ENCODE data around the gene CCL16. TPM values are rescaled to one million over a fixed set of nuclear protein-coding genes. Genes with fewer than 3 reads are reported as not detected.

Gene CCL16
- total RNA-seq, 1 donor from 2014 or later = not detected

GRCh38 chr17:36011201-36011600 is 29.9 kb upstream of the CCL16 start:
- H3K36me3 ChIP-seq (ENCODE audit: insufficient read depth, low read length) = no peaks in the 10 kb centered on the region
- H2AFZ ChIP-seq (ENCODE audit: low read depth, low read length) = no peak overlapping the region
- no peak for FAIRE-seq
- Mint-ChIP-seq H3K27ac (ENCODE audit: unreplicated experiment) (no peak overlapping the region), H3K4me3 (ENCODE audit: unreplicated experiment) (no peak overlapping the region), H3K36me3 (ENCODE audit: low read depth, unreplicated experiment) (no peaks in the 10 kb centered on the region), H3K9me3 (ENCODE audit: unreplicated experiment) (peaks cover 12% of the 10 kb centered on the region), H3K4me1 (ENCODE audit: low read depth, unreplicated experiment) (no peaks in the 10 kb centered on the region), H3K27me3 (ENCODE audit: low read depth, unreplicated experiment) (peaks cover 23% of the 10 kb centered on the region)
- H3K4me1 ChIP-seq (ENCODE audit: insufficient read depth, low read length) = no peaks in the 10 kb centered on the region
- no peak overlapping the region for H3K27ac ChIP-seq (ENCODE audit: low read depth, low read length)
- H3K4me3 ChIP-seq (ENCODE audit: insufficient read depth, low read depth, low read length) = no peak overlapping the region
- H3K9me3 ChIP-seq (ENCODE audit: insufficient read depth, low read depth, low read length) = no peaks in the 10 kb centered on the region
- H3K9ac ChIP-seq (ENCODE audit: low read length) = no peak overlapping the region
- TF ChIP-seq CTCF (IDR thresholded peaks at IDR 0.05; ENCODE audit: insufficient read depth, low read depth, low read length) (no peak), EZH2 (IDR thresholded peaks at IDR 0.05; ENCODE audit: insufficient read depth, low read length) (no peak)
- no peaks in the 10 kb centered on the region for H4K20me1 ChIP-seq (ENCODE audit: insufficient read depth, low read length)
- no peaks in the 10 kb centered on the region for H3K27me3 ChIP-seq (ENCODE audit: insufficient read depth, low read length)
- no peak overlapping the region for H3K4me2 ChIP-seq (ENCODE audit: low read length)
- H3K79me2 ChIP-seq (ENCODE audit: insufficient read depth, low read length) = no peaks in the 10 kb centered on the region
- no peak for DNase-seq (ENCODE audit: low read depth)

- TF ChIP-seq CTCF (IDR thresholded peaks at IDR 0.05; ENCODE audit: insufficient read depth, low read depth, low read length) = peak; percentile 23
- no peak for TF ChIP-seq EZH2 (IDR thresholded peaks at IDR 0.05; ENCODE audit: insufficient read depth, low read length)
These were observed 27.8 kb upstream of the CCL16 start for GRCh38 chr17:36008998-36009665.

GRCh38 chr17:36004594-36005108 is 23.4 kb upstream of the CCL16 start:
- Histone ChIP-seq H4K20me1 (ENCODE audit: insufficient read depth, low read length) (no peaks in the 10 kb centered on the region), H3K4me3 (ENCODE audit: insufficient read depth, low read depth, low read length) (no peak overlapping the region), H3K9ac (ENCODE audit: low read length) (no peak overlapping the region), H3K4me2 (ENCODE audit: low read length) (no peak overlapping the region), H3K27ac (ENCODE audit: low read depth, low read length) (no peak overlapping the region), H3K79me2 (ENCODE audit: insufficient read depth, low read length) (no peaks in the 10 kb centered on the region), H2AFZ (ENCODE audit: low read depth, low read length) (no peak overlapping the region), H3K36me3 (ENCODE audit: insufficient read depth, low read length) (no peaks in the 10 kb centered on the region), H3K9me3 (ENCODE audit: insufficient read depth, low read depth, low read length) (no peaks in the 10 kb centered on the region), H3K4me1 (ENCODE audit: insufficient read depth, low read length) (no peaks in the 10 kb centered on the region), H3K27me3 (ENCODE audit: insufficient read depth, low read length) (no peaks in the 10 kb centered on the region)
- no peak for DNase-seq (ENCODE audit: low read depth)
- H3K36me3 Mint-ChIP-seq (ENCODE audit: low read depth, unreplicated experiment) = no peaks in the 10 kb centered on the region
- H3K27ac Mint-ChIP-seq (ENCODE audit: unreplicated experiment) = no peak overlapping the region
- TF ChIP-seq EZH2 (IDR thresholded peaks at IDR 0.05; ENCODE audit: insufficient read depth, low read length) = no peak
- peaks cover 1% of the 10 kb centered on the region for H3K27me3 Mint-ChIP-seq (ENCODE audit: low read depth, unreplicated experiment)
- no peak for FAIRE-seq
- H3K4me1 Mint-ChIP-seq (ENCODE audit: low read depth, unreplicated experiment) = no peaks in the 10 kb centered on the region
- peaks cover 5% of the 10 kb centered on the region for H3K9me3 Mint-ChIP-seq (ENCODE audit: unreplicated experiment)
- H3K4me3 Mint-ChIP-seq (ENCODE audit: unreplicated experiment) = no peak overlapping the region

More at GRCh38 chr17:36008998-36009665, 27.8 kb upstream of the CCL16 start:
- no peaks in the 10 kb centered on the region for H3K4me1 Mint-ChIP-seq (ENCODE audit: low read depth, unreplicated experiment)
- Histone ChIP-seq H3K36me3 (ENCODE audit: insufficient read depth, low read length) (no peaks in the 10 kb centered on the region), H4K20me1 (ENCODE audit: insufficient read depth, low read length) (no peaks in the 10 kb centered on the region), H3K4me3 (ENCODE audit: insufficient read depth, low read depth, low read length) (no peak overlapping the region), H3K4me1 (ENCODE audit: insufficient read depth, low read length) (no peaks in the 10 kb centered on the region), H2AFZ (ENCODE audit: low read depth, low read length) (no peak overlapping the region), H3K27me3 (ENCODE audit: insufficient read depth, low read length) (no peaks in the 10 kb centered on the region), H3K9ac (ENCODE audit: low read length) (no peak overlapping the region), H3K79me2 (ENCODE audit: insufficient read depth, low read length) (no peaks in the 10 kb centered on the region), H3K27ac (ENCODE audit: low read depth, low read length) (no peak overlapping the region), H3K4me2 (ENCODE audit: low read length) (no peak overlapping the region), H3K9me3 (ENCODE audit: insufficient read depth, low read depth, low read length) (no peaks in the 10 kb centered on the region)
- no peaks in the 10 kb centered on the region for H3K36me3 Mint-ChIP-seq (ENCODE audit: low read depth, unreplicated experiment)
- no peak overlapping the region for H3K27ac Mint-ChIP-seq (ENCODE audit: unreplicated experiment)
- DNase-seq (ENCODE audit: low read depth) (no peak), FAIRE-seq (no peak)
- peaks cover 12% of the 10 kb centered on the region for H3K9me3 Mint-ChIP-seq (ENCODE audit: unreplicated experiment)
- peaks cover 20% of the 10 kb centered on the region for H3K27me3 Mint-ChIP-seq (ENCODE audit: low read depth, unreplicated experiment)
- H3K4me3 Mint-ChIP-seq (ENCODE audit: unreplicated experiment) = no peak overlapping the region

All from astrocyte (in vitro differentiated cells and primary cell).